C4-2B (cell line): ENCODE measurements around the gene SPDYE3.
"Not testable (repeated sequence)": the region's sequence is repeated elsewhere in the genome, so short reads cannot be mapped to it uniquely, and the experiment has no call there.

Experiments used
- H3K27ac ChIP-seq: fragments of 450-650 bp; 2 replicates; pipeline ENCODE4 v1.5.1; 2017
- CTCF ChIP-seq: fragments of 450-650 bp; conservative IDR thresholded peaks from 2 replicates; pipeline ENCODE4 v1.5.1; 2017; ENCODE audit warnings: mild to moderate bottlenecking
- ZFX ChIP-seq: fragments of 450-650 bp; IDR thresholded peaks from 2 replicates; pipeline ENCODE4 v1.6.1; 2017

SPDYE3 gene

GRCh38 chr7:100335566-100336466, 28.3 kb downstream of the SPDYE3 start:
- peak; percentile 91 for TF ChIP-seq ZFX
- peak overlapping the region; percentile 94 for H3K27ac ChIP-seq

GRCh38 chr7:100338083-100338696, 30.7 kb downstream of the SPDYE3 start:
- H3K27ac ChIP-seq = not testable (repeated sequence)

DNA sequence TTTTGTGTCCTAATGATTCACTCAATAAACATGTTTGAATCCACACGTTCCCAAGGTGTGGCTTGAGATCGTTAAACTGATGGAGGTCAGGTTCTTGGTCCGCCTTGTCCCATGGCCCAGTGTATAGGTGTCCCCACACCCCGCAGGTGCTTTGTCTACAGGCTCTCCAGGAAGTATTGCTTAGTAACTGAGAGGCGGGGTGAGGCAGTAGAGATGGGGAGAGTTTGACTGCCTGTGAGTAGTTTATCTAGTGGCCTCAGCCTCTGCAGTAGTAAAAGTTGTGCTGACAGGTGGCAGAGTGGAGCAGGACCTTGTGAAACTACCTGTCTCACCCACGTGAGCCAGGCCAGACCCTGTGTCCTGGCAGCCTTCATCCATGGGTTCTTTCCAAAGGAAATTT, 33.8 kb downstream of the SPDYE3 start:
- not testable (repeated sequence) for H3K27ac ChIP-seq

- no peak overlapping the region for H3K27ac ChIP-seq
- TF ChIP-seq CTCF (no peak), ZFX (no peak)
Observed at GRCh38 chr7:100342765-100343164, 35.3 kb downstream of the SPDYE3 start.

DNA sequence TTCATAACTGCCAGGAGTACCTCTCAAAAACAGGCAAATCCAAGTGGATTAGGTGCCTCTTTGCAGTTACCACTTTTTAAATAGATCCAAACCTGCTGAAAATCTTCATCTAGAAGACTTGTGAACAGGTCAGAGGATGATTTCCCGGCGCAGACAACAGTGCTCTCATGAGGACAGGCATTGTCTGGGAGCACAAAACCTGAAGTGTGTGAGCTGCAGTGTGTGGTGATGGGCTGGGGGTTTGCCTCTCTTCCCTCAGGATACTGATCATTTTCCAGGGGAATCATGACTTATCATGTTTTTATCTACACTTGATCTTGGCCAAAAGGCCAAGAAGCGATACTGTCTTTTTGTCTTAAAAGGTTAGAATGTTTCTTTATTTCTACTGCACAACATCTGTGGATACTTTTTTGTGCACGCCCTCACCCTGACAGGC, 36.6 kb downstream of the SPDYE3 start:
- H3K27ac ChIP-seq = not testable (repeated sequence)

GRCh38 chr7:100344560-100345287, 37.2 kb downstream of the SPDYE3 start:
- not testable (repeated sequence) for H3K27ac ChIP-seq
- peak; percentile 87 for TF ChIP-seq CTCF

DNA sequence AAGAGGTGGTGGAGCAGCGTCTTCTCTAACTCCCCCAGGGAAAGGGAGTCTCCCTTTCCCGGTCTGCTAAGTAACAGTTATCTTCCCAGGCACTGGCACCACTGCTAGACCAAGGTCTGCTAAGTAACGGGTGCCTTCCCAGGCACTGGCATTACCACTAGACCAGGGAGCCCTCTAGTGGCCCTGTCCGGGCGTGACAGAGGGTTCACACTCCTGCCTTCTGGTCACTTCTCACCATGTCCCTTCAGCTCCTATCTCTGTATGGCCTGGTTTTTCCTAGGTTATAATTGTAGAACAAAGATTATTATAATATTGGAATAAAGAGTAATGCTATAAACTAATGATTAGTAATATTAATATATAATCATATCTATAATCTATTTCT, 37.8 kb downstream of the SPDYE3 start:
- H3K27ac ChIP-seq = not testable (repeated sequence)
- TF ChIP-seq CTCF = peak; percentile 25; the same call in 1 of the 2 replicates

- TF ChIP-seq CTCF = no peak
- TF ChIP-seq ZFX = no peak
- H3K27ac ChIP-seq = no peak overlapping the region
Observed at GRCh38 chr7:100346921-100347320, 39.4 kb downstream of the SPDYE3 start.

DNA sequence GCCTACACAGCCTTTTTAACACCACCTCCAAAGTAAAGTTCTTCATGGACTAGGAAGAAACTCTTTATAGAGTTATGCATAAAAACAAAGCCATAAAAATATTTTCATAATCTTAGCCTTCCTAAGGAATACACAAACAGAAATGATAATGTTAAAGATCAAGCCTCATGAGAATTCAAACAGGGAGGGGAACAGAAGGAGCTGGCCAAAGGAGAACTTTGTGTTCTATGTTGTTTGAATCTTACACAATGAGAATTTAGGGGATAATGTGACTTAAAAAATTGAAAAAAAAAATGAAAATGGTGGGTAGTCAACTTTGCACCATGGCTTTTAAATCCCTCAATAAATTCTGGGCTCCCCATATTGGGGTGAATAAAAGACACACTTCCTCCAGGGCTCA, 41.3 kb downstream of the SPDYE3 start:
- H3K27ac ChIP-seq = no peak overlapping the region
- no peak for TF ChIP-seq ZFX
- TF ChIP-seq CTCF = no peak
